UCSD-AML1 (cell line): ENCODE data around the gene CAPN8.

Experiments
- DNase-seq: peaks from one replicate; lab custom pipeline; 2025; ENCODE audit not compliant: unreplicated experiment; lab: John Stamatoyannopoulos, UW

The CAPN8 gene

DNA sequence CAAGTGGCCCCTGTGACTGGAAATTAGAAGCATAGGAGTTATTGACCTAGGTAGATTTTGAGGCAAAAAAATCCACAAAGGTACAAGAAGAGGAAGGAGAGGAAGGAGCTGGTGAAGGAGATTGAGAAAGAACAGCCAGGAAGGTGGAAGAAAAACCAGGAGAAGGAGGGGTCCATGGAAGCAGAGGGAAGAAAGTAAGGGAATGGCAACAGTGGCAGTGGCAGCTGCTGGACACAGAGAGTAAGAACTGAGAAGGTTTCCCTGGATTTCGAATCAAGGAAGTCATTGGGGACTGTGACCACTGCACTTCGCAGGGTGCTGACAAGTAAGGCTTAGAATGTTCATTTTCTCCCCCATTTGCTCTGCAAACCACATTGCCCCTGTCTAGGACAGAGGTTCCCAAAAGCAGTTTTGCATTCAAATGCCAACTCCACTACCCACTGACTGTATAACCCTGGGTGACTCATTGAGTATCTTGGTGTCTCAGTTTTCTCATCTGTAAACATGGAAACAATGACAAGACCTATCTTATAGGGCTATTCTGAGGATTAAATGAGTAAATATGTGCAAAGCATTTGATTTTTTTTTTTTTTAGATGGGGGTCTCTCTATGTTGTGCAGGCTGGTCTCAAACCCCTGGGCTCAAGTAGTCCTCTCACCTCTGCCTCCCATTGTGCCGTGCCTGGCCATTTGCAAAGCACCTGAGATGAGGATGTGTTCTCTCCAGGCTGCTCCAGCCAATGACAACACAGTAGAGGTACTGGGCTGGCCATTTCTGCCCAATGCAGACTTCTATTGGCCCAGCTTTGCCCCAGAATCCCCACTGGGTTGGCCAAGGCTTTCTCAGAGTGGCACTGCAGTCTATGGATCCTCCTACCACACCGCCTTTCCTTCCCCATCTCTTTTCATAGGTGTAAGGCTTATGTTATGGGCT lies 37.5 kb upstream of the CAPN8 start:
- no peak for DNase-seq

DNA sequence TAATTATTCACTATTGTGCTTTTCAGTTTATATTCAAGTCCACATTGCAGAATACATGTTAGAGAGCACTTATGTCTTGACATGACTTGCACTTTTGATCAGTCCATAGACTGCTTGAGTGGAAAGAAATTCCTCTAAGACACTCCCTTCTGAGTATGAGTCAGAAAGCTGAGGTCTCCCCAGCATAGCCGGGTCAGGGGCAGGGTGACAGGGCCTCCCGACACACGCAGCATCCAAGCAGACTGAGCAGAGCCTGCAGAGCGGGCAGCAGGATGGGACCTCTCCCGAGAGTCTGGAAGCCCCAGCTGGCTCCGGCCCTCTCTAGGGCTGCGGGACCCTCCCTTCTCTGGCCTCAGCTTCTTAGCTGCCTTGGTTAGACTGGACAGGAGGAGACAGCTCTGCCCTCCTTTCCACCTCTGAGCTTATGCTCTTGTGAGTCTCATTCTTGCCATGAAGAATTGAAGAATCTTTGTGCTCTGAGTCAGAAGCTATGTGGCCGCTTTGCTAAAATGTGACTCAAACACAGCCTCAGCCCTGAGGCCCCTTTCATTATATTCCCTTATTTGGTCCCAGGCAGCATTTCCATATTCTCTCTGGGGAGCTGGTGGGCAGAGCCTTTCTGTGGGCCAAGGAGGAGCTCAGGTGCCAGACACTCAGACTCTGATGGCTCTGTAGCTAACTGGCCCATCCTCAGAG lies 35.6 kb upstream of the CAPN8 start:
- DNase-seq = peak; percentile 35

- DNase-seq = no peak
These were observed 35.0 kb upstream of the CAPN8 start for GRCh38 chr1:223700388-223700918.

GRCh38 chr1:223695941-223696340 lies 30.4 kb upstream of the CAPN8 start:
- no peak for DNase-seq

GRCh38 chr1:223695014-223695548 lies 29.6 kb upstream of the CAPN8 start:
- DNase-seq = no peak

DNA sequence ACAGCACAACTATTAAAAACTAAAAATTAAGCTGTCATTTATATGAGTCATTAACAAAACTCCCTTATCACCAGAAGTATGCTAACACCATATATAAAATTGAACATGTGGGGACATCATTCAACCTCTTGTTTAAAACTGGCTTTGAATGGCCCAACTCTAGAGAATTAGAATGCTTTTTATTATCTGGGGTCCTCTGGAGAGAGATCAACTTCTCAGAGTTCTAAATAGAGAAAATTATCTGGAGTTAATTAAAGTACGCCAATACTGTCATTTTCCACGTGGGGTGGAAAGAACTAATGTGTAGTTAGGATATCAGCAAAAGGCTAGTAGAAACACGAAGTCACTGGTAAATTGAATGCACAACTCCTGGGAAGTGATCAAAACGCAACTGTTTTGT lies 25.6 kb upstream of the CAPN8 start:
- no peak for DNase-seq

GRCh38 chr1:223684488-223684792 lies 18.9 kb upstream of the CAPN8 start:
- no peak for DNase-seq

DNA sequence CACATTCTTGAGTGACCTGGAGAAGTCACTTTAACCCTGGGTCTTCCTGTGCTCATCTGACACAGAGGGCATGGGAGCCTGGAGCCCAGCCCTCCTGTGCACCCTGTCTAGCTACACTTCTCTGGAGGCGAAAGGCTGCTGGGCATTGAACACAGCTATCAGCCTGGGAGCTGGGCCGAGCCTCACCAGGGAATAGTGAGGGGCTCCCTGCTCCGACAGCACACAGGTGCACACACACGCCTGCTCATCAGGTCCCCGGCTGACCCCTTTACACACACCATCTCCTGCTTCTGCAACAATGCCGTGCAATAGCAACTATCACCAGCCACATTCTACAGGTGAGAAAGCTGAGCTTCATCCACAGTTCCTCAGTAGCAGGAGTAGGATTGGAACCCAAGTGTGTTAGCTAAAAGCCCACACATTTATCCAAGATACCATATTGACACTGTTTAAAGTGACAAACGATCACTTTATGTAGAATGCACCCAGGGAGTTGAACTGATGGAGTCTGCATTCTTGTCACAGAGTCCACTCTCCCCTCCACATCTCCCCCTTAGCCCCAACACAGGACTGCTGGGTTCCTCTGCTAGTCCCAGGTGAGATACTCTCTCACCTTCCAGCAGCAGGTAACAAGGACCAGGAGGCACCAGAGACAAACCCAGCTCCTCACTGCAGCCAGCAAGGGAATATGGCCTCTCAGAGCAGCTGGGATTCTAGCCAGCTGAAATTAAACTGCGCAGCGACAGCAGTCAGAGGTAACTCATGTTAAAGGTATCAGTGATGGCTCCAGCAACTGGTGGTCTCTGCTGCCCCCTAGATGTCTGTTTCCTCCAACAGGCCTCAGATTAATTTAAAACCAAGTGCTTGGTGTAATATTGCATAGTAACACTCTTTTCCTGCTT lies 18.3 kb upstream of the CAPN8 start:
- peak; percentile 28 for DNase-seq

DNA sequence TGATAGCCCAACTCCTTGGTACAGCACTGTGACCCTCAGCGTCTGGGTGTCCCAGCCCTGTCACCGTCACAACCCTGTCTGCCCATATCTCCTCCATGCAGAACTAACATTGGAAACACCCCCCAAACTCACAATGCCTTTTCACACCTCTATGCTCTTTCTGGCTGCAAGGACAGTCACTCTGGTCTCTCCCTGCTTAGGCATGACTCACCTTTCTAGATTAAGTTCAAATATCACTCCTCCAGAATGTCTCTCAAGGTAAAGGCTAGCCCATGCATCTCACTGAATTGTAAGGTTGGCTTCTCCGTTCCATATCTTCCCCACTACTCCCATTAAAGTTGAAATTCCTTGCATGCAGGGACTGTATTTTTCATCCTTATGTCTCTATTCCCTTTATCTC lies 17.0 kb upstream of the CAPN8 start:
- DNase-seq = no peak

DNA sequence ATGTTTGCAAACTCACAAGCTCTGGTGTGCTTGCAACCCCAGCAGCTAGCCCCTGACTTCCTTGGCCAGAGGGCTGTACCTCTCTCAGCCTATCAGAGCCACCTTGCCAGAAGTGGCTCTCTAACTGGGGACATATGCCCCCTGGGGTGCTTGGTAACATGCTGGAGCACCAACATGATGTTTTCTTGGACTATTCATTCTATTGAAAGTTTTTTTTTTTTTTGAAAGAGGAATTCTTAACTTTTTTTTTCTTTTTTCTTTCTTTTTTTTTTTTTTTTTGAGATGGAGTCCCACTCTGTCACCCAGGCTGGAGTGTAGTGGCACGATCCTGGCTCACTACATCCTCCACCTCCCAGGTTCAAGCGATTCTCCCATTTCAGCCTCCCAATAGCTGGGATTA lies 14.7 kb upstream of the CAPN8 start:
- DNase-seq = no peak

GRCh38 chr1:223678841-223679240 lies 13.3 kb upstream of the CAPN8 start:
- DNase-seq = no peak

DNA sequence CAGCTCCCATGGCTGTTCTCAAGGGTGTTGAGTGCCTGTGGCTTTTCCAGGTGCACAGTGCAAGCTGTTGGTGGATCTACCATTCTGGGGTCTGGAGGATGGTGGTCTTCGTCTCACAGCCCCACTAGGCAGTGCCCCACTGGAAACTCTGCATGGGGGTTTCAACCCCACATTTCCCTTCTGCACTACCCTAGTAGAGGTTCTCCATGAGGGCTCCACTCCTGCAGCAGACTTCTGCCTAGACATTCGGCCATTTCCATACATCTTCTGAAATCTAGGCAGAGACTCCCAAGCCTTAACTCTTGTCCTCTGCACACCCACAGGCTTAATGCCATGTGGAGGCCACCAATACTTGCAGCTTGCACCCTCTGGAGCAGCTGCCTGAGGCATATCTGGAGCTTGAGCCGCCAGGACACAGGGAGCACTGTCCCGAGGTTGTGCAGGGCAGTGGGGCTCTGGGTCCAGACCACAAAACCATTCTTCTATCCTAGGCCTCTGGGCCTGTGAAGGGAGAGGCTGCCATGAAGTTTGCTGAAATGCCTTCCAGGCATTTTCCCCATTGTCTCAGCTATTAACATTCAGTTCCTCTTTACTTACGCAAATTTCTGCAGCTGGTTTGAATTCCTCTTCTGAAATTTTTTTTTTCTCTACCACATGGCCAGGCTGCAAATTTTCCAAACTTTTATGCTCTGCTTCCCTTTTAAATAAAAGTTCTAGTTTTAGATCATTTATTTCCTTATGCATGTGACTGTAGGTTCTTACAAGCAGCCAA lies 8.8 kb upstream of the CAPN8 start:
- DNase-seq = no peak

GRCh38 chr1:223670458-223671159 lies 5.1 kb upstream of the CAPN8 start:
- peak; percentile 31 for DNase-seq

GRCh38 chr1:223669003-223669795 lies 3.7 kb upstream of the CAPN8 start:
- no peak for DNase-seq

GRCh38 chr1:223667484-223668182 lies 2.1 kb upstream of the CAPN8 start:
- no peak for DNase-seq

DNA sequence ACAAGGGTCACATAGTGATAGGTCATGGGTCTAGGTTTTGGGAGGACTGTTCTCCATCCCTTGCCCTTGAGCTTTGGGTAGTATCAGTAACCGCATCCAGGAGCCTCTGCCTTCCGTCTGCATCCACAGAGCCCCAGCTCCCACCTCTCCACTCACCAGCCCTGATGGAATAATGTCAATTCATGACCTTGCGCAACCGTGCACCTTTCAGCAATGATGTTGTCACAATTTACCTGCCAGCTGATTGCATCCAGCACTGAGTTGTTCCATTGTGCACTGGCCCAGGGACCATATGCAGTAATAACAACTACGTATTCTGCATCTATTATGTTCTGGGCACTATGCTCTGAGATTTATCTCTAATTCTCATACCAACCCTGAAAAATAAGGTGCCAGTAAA lies 1.4 kb downstream of the CAPN8 start:
- DNase-seq = no peak

DNA sequence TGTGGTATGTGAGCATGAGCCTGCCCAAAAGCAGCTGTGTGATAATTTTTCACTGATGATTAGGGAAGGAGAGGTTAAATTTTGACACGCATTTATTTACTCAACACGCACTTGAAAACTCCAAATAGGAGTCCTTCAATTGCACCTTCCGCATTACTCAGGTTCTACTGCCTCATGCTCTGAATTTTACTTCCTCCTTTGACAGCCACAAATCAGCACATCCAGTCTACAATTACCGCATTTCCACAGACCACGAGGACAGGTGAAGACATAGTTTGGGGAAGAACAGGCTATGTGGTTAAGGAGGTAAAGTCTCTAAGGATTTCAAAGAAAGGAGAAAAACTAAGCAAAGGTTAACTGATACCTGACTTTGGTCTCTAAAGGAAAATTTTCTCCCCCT lies 2.6 kb downstream of the CAPN8 start:
- DNase-seq = no peak

GRCh38 chr1:223659711-223660110 lies 5.8 kb downstream of the CAPN8 start:
- DNase-seq = no peak
